BLaER1 treated with 17β-estradiol and CSF1 and Interleukin-3, amounts not matched to agents 10 nM and 100 nM (cell line): ENCODE measurements around the gene FBXL16.
A peak's percentile ranks its signal among the peaks of the same experiment; 100 is the strongest.

Experiments used
- H3K27ac ChIP-seq, 11 experiments: shearing (Covaris generic); formaldehyde crosslinking; 2 replicates each; pipeline ENCODE4 v1.8.1; 2022
- H3K27me3 ChIP-seq, 11 experiments: shearing (Covaris generic); formaldehyde crosslinking; 2 replicates each; pipeline ENCODE4 v1.8.1; 2022
- H3K36me3 ChIP-seq, 11 experiments: shearing (Covaris generic); formaldehyde crosslinking; 2 replicates each; pipeline ENCODE4 v1.8.1; 2022
- H3K4me1 ChIP-seq, 10 experiments: shearing (Covaris generic); formaldehyde crosslinking; 2 replicates each; pipeline ENCODE4 v1.8.1; 2022
- H3K4me2 ChIP-seq, 11 experiments: shearing (Covaris generic); formaldehyde crosslinking; 2 replicates each; pipeline ENCODE4 v1.8.1; 2022
- H3K4me3 ChIP-seq, 10 experiments: shearing (Covaris generic); formaldehyde crosslinking; 2 replicates each; pipeline ENCODE4 v1.8.1; 2022
- H3K9ac ChIP-seq, 11 experiments: shearing (Covaris generic); formaldehyde crosslinking; 2 replicates each; pipeline ENCODE4 v1.8.1; 2022
- H3K9me3 ChIP-seq, 11 experiments: shearing (Covaris generic); formaldehyde crosslinking; replicated peaks in 1 of 11; 2 replicates each; pipeline ENCODE4 v1.8.1; 2022
- H4K20me1 ChIP-seq, 11 experiments: shearing (Covaris generic); formaldehyde crosslinking; 2 replicates each; pipeline ENCODE4 v1.8.1; 2022
- Cebpa-rat ChIP-seq, 11 experiments: shearing (Covaris generic); IDR thresholded peaks; 2 replicates each; pipeline ENCODE4 v1.8.1; 2022

Gene FBXL16

DNA sequence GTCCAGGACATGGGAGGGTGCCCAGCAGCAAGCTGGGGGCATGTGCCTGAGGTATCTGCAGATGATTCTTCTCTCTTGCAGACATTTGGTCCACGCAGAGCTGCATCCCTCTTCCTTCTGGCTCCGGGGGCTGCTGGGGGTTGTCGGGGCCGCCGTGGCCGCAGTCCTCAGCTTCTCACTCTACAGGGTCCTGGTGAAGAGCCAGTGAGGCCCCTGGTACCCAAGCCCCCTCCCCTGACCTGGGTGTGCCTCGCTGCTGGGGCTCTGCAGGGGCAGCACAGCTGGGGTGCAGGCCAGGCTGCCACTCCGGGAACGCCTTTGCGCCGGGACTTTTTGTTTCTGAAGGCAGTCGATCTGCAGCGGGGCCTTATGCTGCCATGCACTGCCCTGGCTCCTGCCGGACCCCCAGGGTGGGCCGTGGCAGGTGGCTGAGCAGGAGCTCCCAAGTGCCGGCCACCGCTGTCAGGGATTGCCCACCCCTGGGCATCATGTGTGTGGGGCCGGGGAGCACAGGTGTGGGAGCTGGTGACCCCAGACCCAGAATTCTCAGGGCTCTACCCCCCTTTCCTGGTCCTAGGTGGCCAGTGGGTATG lies 32.1 kb downstream of the FBXL16 start:
- no peak for TF ChIP-seq Cebpa-rat (IDR thresholded peaks at IDR 0.05)
- H3K9me3 ChIP-seq, result no peaks in the 10 kb centered on the region

DNA sequence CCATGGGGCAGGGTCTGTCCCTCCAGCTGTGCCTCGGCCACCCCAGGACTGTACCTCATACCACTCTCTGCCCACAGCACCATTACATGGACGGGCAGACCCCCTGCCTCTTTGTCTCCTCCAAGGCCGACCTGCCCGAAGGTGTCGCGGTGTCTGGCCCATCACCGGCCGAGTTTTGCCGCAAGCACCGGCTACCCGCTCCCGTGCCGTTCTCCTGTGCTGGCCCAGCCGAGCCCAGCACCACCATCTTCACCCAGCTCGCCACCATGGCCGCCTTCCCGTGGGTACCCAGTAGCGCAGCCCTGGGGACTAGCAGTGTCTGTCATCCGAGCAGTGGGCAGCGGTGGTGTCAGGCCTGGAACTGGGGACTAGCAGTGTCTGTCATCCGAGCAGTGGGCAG lies 32.8 kb downstream of the FBXL16 start:
- no peak overlapping the region for H3K27ac ChIP-seq
- no peak overlapping the region for H3K9ac ChIP-seq
- no peaks in the 10 kb centered on the region for H3K9me3 ChIP-seq
- H3K4me2 ChIP-seq, result no peak overlapping the region
- H3K4me1 ChIP-seq, result peaks cover 11 to 32% (median 22%) of the 10 kb centered on the region in 10 experiments
- no peak for TF ChIP-seq Cebpa-rat (IDR thresholded peaks at IDR 0.05)
- peaks cover 12 to 29% (median 17%) of the 10 kb centered on the region in 11 experiments for H3K27me3 ChIP-seq
- H4K20me1 ChIP-seq, result peaks cover 34 to 95% (median 82%) of the 10 kb centered on the region in 11 experiments; a peak in 21 of 22 replicates
- H3K36me3 ChIP-seq, result peaks cover 49 to 59% (median 52%) of the 10 kb centered on the region in 11 experiments
- H3K4me3 ChIP-seq, result no peak overlapping the region

More for the DNA sequence above, 32.1 kb downstream of the FBXL16 start:
- H3K4me3 ChIP-seq, result no peak overlapping the region
- peaks cover 11 to 32% (median 23%) of the 10 kb centered on the region in 10 experiments for H3K4me1 ChIP-seq
- H3K9ac ChIP-seq, result no peak overlapping the region
- no peak overlapping the region for H3K27ac ChIP-seq
- H3K4me2 ChIP-seq, result no peak overlapping the region
- H3K27me3 ChIP-seq, result peaks cover 12 to 29% (median 17%) of the 10 kb centered on the region in 11 experiments
- peaks cover 49 to 59% (median 52%) of the 10 kb centered on the region in 11 experiments for H3K36me3 ChIP-seq
- peaks cover 34 to 99% (median 84%) of the 10 kb centered on the region in 11 experiments; a peak in 21 of 22 replicates for H4K20me1 ChIP-seq

DNA sequence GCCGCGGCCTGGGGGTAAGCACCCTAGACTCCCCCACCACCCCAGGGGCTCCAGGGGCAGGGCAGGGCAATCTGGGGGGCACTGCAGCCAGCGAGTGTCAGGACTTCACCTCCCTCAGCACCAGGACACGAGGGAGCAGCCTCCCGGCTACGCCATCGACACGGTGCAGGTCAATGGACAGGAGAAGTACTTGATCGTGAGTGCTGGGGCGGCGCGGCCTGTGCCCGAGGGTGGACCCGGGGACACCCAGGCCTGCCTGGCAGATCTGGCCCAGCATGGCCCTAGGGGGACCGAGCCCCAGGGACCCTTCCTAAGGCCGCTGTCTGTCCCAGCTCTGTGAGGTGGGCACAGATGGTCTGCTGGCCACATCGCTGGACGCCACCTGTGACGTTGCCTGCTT lies 33.2 kb downstream of the FBXL16 start:
- no peak overlapping the region for H3K4me3 ChIP-seq
- H3K27me3 ChIP-seq, result peaks cover 12 to 29% (median 17%) of the 10 kb centered on the region in 11 experiments
- H3K27ac ChIP-seq, result no peak overlapping the region
- peaks cover 14 to 35% (median 26%) of the 10 kb centered on the region in 10 experiments for H3K4me1 ChIP-seq
- H3K9ac ChIP-seq, result no peak overlapping the region
- TF ChIP-seq Cebpa-rat (IDR thresholded peaks at IDR 0.05), result no peak
- no peak overlapping the region for H3K4me2 ChIP-seq
- no peaks in the 10 kb centered on the region for H3K9me3 ChIP-seq
- peaks cover 34 to 90% (median 82%) of the 10 kb centered on the region in 11 experiments; a peak in 21 of 22 replicates for H4K20me1 ChIP-seq
- H3K36me3 ChIP-seq, result peaks cover 49 to 59% (median 52%) of the 10 kb centered on the region in 11 experiments

DNA sequence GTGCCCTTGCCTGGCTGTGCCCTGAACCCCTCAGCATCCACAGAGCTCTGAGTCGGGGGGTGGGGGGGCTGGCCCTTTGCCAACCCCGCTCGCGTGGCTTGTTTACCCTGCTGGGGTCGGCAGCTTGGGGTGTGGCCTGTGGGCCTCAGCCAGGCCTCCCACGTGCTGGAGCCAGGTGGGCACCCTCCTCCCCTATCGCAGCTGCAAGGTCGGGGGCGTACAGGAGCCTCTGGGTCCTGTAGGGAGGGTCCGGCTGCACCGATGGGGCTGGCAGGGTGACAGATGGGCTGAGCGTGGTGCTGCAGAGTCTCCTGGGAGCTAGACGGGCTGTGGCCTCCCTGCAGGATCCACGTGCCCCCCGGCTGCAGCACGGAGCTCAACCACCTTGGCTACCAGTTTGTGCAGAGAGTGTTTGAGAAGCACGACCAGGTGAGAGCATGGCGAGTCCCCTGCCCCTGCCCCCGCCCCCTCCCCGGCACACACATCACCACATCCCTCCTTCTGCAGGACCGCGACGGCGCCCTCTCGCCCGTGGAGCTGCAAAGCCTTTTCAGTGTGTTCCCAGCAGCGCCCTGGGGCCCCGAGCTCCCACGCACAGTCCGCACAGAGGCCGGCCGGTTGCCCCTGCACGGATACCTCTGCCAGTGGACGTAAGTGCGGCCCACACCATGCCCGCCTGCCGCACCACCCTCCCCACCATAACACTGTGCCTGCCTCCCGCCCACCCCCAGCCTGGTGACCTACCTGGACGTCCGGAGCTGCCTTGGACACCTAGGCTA lies 34.1 kb downstream of the FBXL16 start:
- H3K27ac ChIP-seq, result no peak overlapping the region
- H3K4me3 ChIP-seq, result no peak overlapping the region
- H3K4me1 ChIP-seq, result peaks cover 22 to 42% (median 31%) of the 10 kb centered on the region in 10 experiments
- peaks cover 12 to 29% (median 17%) of the 10 kb centered on the region in 11 experiments for H3K27me3 ChIP-seq
- H3K9ac ChIP-seq, result peak overlapping the region in 1 of 11 experiments; percentile 29; a peak in 2 of 22 replicates
- H3K9me3 ChIP-seq, result no peaks in the 10 kb centered on the region
- TF ChIP-seq Cebpa-rat (IDR thresholded peaks at IDR 0.05), result no peak
- H3K4me2 ChIP-seq, result no peak overlapping the region
- H3K36me3 ChIP-seq, result peaks cover 49 to 59% (median 52%) of the 10 kb centered on the region in 11 experiments
- peaks cover 34 to 82% (median 75%) of the 10 kb centered on the region in 11 experiments; a peak in 21 of 22 replicates for H4K20me1 ChIP-seq

DNA sequence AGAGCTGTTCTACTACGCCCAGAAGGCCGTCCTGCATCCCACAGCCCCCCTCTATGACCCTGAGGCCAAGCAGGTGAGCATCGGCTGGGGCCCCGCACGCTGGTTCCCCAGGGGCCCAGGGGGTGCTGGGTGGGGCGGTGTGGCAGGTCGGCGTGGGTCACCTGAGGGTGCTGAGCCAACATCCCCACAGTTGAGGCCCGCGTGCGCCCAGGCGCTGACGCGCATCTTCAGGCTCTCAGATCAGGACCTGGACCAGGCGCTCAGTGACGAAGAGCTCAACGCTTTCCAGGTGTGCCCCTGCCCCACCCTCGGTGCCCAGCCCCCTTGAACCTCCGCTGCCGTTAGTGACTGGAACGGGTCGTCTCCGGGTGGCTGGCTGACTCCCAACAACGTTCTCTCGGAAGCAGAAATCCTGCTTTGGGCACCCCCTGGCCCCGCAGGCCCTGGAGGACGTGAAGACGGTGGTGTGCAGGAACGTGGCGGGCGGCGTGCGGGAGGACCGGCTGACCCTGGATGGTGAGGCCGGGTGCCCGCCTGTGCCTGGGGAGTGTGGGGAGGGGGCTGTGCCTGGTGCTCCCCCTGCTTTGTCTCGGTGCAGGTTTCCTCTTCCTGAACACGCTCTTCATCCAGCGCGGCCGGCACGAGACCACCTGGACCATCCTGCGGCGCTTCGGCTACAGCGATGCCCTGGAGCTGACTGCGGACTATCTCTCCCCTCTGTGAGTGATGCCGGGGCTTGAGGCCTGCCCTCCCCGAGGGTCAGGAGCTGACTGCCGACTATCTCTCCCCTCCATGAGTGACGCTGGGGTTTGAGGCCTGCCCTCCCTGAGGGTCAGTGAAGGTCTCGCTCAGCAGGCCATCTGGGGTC lies 34.9 kb downstream of the FBXL16 start:
- Histone ChIP-seq H3K36me3 (peaks cover 49 to 66% (median 52%) of the 10 kb centered on the region in 11 experiments), H3K9me3 (no peaks in the 10 kb centered on the region), H3K4me2 (no peak overlapping the region), H4K20me1 (peaks cover 34 to 75% (median 70%) of the 10 kb centered on the region in 11 experiments; a peak in 21 of 22 replicates), H3K27ac (no peak overlapping the region), H3K4me3 (no peak overlapping the region), H3K4me1 (peaks cover 22 to 47% (median 32%) of the 10 kb centered on the region in 10 experiments), H3K9ac (peak overlapping the region in 6 of 11 experiments; percentile 15 to 98 (median 95); a peak in 5 of 22 replicates), H3K27me3 (peaks cover 12 to 22% (median 16%) of the 10 kb centered on the region in 11 experiments)
- no peak for TF ChIP-seq Cebpa-rat (IDR thresholded peaks at IDR 0.05)

DNA sequence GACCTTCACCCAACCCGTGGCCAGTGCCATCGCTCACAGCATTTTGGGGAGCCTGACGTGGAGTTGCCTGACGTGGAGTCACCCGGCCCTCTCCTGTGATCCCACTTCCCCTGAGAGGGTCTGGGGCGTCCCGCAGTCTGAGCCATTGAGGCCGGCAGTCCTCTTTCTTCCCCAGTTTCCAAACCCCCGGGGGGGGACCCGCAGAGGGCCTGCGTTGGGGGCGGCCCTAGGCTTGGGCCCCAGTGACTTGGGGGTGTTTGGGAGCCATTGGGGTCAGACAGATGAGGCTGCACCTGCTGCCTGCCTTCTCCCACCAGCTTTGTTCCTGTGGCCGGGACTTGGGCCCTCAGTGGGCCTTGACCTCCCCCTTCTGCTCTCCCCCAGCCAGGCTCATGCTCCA lies 35.9 kb downstream of the FBXL16 start:
- peak overlapping the region; percentile 91 to 99 (median 96); a peak in 20 of 22 replicates for H3K9ac ChIP-seq
- peaks cover 49 to 64% (median 52%) of the 10 kb centered on the region in 11 experiments for H3K36me3 ChIP-seq
- peak overlapping the region; percentile 89 to 99 (median 96); a peak in 19 of 22 replicates for H3K4me2 ChIP-seq
- no peak overlapping the region for H3K27ac ChIP-seq
- peaks cover 26 to 64% (median 59%) of the 10 kb centered on the region in 11 experiments; a peak in 21 of 22 replicates for H4K20me1 ChIP-seq
- H3K27me3 ChIP-seq, result peaks cover 2 to 12% (median 6%) of the 10 kb centered on the region in 11 experiments; a peak in 20 of 22 replicates
- peak overlapping the region; percentile 89 to 100 (median 100); a peak in 13 of 20 replicates for H3K4me3 ChIP-seq
- H3K4me1 ChIP-seq, result peaks cover 22 to 37% (median 30%) of the 10 kb centered on the region in 10 experiments
- no peaks in the 10 kb centered on the region for H3K9me3 ChIP-seq
- TF ChIP-seq Cebpa-rat (IDR thresholded peaks at IDR 0.05), result no peak

DNA sequence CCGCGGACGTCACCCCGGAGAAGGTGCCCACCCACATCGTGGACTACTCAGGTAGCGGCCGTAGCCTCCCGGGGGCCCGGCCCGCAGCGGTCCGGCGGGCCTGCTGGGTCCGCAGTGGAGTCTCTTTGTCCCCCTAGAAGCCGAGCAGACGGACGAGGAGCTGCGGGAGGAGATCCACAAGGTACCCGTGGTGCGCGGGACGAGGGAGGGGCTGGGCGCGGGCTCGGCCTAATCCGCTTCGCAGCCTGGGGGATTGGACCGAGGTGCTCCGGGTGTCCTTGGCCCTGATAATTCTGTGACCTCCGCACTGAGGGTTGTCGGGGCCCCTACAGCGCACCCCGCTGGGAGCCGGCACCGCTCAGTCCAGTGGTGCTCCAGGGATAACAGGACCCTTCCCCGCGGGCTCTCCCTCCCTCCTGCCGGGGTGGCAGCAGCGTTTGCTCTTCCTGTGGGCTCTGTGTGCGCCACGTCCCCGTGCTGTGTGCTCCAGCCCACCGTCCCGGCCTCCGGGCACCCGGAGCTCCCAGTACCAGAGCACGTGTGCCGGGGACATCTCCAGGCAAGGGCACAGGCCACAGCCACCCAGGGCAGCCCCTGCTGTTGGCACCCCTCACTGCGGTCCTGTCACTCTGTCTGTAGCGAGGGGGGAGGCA lies 37.0 kb downstream of the FBXL16 start:
- H3K27ac ChIP-seq, result peak overlapping the region; percentile 85 to 93 (median 90)
- peak overlapping the region; percentile 89 to 100 (median 100) for H3K4me3 ChIP-seq
- peaks cover 0 to 1% (median 0%) of the 10 kb centered on the region in 11 experiments; a peak in 1 of 22 replicates for H3K27me3 ChIP-seq
- no peak for TF ChIP-seq Cebpa-rat (IDR thresholded peaks at IDR 0.05)
- H3K9me3 ChIP-seq, result no peaks in the 10 kb centered on the region
- H3K36me3 ChIP-seq, result peaks cover 41 to 54% (median 44%) of the 10 kb centered on the region in 11 experiments
- peak overlapping the region; percentile 91 to 99 (median 96) for H3K9ac ChIP-seq
- peaks cover 18 to 44% (median 33%) of the 10 kb centered on the region in 10 experiments for H3K4me1 ChIP-seq
- H4K20me1 ChIP-seq, result peaks cover 16 to 54% (median 49%) of the 10 kb centered on the region in 11 experiments; a peak in 21 of 22 replicates
- peak overlapping the region; percentile 89 to 99 (median 96) for H3K4me2 ChIP-seq
